SK-N-SH treated with all-trans-retinoic acid at 6 μM for 48 hours (cell line): ENCODE results near the gene HHATL.

ENCODE experiments used
- BACH2 ChIP-seq: fragments of 250-450 bp; sonication (Bioruptor Pico); IDR thresholded peaks from 2 replicates; pipeline ENCODE4 v1.9.0; 2021; ENCODE audit warnings: mild to moderate bottlenecking, borderline replicate concordance
- CSDC2 ChIP-seq: fragments of 250-450 bp; sonication (Bioruptor Pico); IDR thresholded peaks from 2 replicates; pipeline ENCODE4 v1.5.0; 2020; ENCODE audit warnings: mild to moderate bottlenecking, moderate library complexity
- ESRRG ChIP-seq: fragments of 250-450 bp; sonication (Bioruptor Pico); IDR thresholded peaks from 2 replicates; pipeline ENCODE4 v1.6.1; 2021; ENCODE audit warnings: mild to moderate bottlenecking
- GLIS3 ChIP-seq: fragments of 250-450 bp; sonication (Bioruptor Pico); IDR thresholded peaks from 2 replicates; pipeline ENCODE4 v1.5.0; 2020; ENCODE audit warnings: mild to moderate bottlenecking, moderate library complexity
- PATZ1 ChIP-seq: fragments of 250-450 bp; sonication (Bioruptor Pico); IDR thresholded peaks from 2 replicates; pipeline ENCODE4 v1.8.0; 2020; ENCODE audit warnings: mild to moderate bottlenecking, moderate library complexity, borderline replicate concordance
- RARB ChIP-seq: fragments of 250-450 bp; sonication (Bioruptor Pico); IDR thresholded peaks from 2 replicates; pipeline ENCODE4 v1.8.0; 2021; ENCODE audit warnings: mild to moderate bottlenecking, moderate library complexity
- TCF4 ChIP-seq: fragments of 250-450 bp; sonication (Bioruptor Pico); IDR thresholded peaks from 2 replicates; pipeline ENCODE4 v1.8.0; 2021; ENCODE audit warnings: mild to moderate bottlenecking, moderate library complexity, borderline replicate concordance
- TSHZ2 ChIP-seq: fragments of 250-450 bp; sonication (Bioruptor Pico); IDR thresholded peaks from 2 replicates; pipeline ENCODE4 v1.5.0; 2020; ENCODE audit warnings: mild to moderate bottlenecking, moderate library complexity
- ZC3H10 ChIP-seq: fragments of 250-450 bp; sonication (Bioruptor Pico); IDR thresholded peaks from 2 replicates; pipeline ENCODE4 v1.5.1; 2021; ENCODE audit warnings: mild to moderate bottlenecking, moderate library complexity
- ZFP30 ChIP-seq: fragments of 450-650 bp; formaldehyde crosslinking; IDR thresholded peaks from 2 replicates; pipeline ENCODE4 v1.5.0; 2022; ENCODE audit warnings: mild to moderate bottlenecking, moderate library complexity
- ZNF8 ChIP-seq: fragments of 450-650 bp; formaldehyde crosslinking; IDR thresholded peaks from 2 replicates; pipeline ENCODE4 v1.5.0; 2020; ENCODE audit warnings: mild to moderate bottlenecking, moderate library complexity
- TF ChIP-seq, protein P1 (sequence below): fragments of 250-450 bp; sonication (Bioruptor Pico); IDR thresholded peaks from 2 replicates; pipeline ENCODE4 v1.8.0; 2021; ENCODE audit warnings: low read depth, mild to moderate bottlenecking, moderate library complexity, borderline replicate concordance
- TF ChIP-seq, protein P2 (sequence below): fragments of 250-450 bp; sonication (Bioruptor Pico); IDR thresholded peaks from 2 replicates; pipeline ENCODE4 v1.5.1; 2021; ENCODE audit warnings: mild to moderate bottlenecking, moderate library complexity
- TF ChIP-seq, protein P3 (sequence below): fragments of 250-450 bp; sonication (Bioruptor Pico); IDR thresholded peaks from 2 replicates; pipeline ENCODE4 v1.5.1; 2020; ENCODE audit warnings: low read depth, mild to moderate bottlenecking, moderate library complexity

GRCh38 chr3:42701371-42702065 lies 1.1 kb downstream of the HHATL start:
- TF ChIP-seq TSHZ2 (CRISPR knock-in tag) (no peak), ZNF8 (CRISPR knock-in tag) (no peak), PATZ1 (CRISPR knock-in tag) (no peak), CSDC2 (CRISPR knock-in tag) (no peak), BACH2 (CRISPR knock-in tag) (no peak), ZFP30 (CRISPR knock-in tag) (no peak), RARB (CRISPR knock-in tag) (no peak), GLIS3 (CRISPR knock-in tag) (no peak), ZC3H10 (CRISPR knock-in tag) (no peak), TCF4 (CRISPR knock-in tag) (no peak), ESRRG (CRISPR knock-in tag) (no peak)
- TF ChIP-seq, protein P1, sequence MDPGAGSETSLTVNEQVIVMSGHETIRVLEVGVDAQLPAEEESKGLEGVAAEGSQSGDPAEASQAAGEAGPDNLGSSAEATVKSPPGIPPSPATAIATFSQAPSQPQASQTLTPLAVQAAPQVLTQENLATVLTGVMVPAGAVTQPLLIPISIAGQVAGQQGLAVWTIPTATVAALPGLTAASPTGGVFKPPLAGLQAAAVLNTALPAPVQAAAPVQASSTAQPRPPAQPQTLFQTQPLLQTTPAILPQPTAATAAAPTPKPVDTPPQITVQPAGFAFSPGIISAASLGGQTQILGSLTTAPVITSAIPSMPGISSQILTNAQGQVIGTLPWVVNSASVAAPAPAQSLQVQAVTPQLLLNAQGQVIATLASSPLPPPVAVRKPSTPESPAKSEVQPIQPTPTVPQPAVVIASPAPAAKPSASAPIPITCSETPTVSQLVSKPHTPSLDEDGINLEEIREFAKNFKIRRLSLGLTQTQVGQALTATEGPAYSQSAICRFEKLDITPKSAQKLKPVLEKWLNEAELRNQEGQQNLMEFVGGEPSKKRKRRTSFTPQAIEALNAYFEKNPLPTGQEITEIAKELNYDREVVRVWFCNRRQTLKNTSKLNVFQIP (CRISPR knock-in tag): no peak
- TF ChIP-seq, protein P2, sequence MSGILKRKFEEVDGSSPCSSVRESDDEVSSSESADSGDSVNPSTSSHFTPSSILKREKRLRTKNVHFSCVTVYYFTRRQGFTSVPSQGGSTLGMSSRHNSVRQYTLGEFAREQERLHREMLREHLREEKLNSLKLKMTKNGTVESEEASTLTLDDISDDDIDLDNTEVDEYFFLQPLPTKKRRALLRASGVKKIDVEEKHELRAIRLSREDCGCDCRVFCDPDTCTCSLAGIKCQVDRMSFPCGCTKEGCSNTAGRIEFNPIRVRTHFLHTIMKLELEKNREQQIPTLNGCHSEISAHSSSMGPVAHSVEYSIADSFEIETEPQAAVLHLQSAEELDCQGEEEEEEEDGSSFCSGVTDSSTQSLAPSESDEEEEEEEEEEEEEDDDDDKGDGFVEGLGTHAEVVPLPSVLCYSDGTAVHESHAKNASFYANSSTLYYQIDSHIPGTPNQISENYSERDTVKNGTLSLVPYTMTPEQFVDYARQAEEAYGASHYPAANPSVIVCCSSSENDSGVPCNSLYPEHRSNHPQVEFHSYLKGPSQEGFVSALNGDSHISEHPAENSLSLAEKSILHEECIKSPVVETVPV (CRISPR knock-in tag): no peak
- TF ChIP-seq, protein P3, sequence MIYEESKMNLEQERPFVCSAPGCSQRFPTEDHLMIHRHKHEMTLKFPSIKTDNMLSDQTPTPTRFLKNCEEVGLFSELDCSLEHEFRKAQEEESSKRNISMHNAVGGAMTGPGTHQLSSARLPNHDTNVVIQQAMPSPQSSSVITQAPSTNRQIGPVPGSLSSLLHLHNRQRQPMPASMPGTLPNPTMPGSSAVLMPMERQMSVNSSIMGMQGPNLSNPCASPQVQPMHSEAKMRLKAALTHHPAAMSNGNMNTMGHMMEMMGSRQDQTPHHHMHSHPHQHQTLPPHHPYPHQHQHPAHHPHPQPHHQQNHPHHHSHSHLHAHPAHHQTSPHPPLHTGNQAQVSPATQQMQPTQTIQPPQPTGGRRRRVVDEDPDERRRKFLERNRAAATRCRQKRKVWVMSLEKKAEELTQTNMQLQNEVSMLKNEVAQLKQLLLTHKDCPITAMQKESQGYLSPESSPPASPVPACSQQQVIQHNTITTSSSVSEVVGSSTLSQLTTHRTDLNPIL (CRISPR knock-in tag): no peak
